Gastrocnemius medialis (tissue), 4 donors: Measurements from ENCODE around the gene KLHDC10.

Experiments used
- POLR2A ChIP-seq, 2 donors: fragments of 450-650 bp; IDR thresholded peaks; one replicate each; pipeline ENCODE4 v1.6.1; 2017; ENCODE audit warnings: antibody characterized with exemption in 2 of 2, mild to moderate bottlenecking in 2 of 2, moderate library complexity in 2 of 2
- TF ChIP-seq, protein P1 (sequence below), 5 experiments: fragments of 450-650 bp in 3 of 5; fragments of 200-600 bp in 2 of 5; sonication (generic) in 2 of 5; IDR thresholded peaks in 4 of 5; conservative IDR thresholded peaks in 1 of 5; 1 replicate in 4 of 5; 2 replicates in 1 of 5; pipeline ENCODE4 v1.5.1; 2016 to 2019; ENCODE audit warnings: antibody characterized with exemption in 5 of 5, mild to moderate bottlenecking in 3 of 5, moderate library complexity in 3 of 5

DNA sequence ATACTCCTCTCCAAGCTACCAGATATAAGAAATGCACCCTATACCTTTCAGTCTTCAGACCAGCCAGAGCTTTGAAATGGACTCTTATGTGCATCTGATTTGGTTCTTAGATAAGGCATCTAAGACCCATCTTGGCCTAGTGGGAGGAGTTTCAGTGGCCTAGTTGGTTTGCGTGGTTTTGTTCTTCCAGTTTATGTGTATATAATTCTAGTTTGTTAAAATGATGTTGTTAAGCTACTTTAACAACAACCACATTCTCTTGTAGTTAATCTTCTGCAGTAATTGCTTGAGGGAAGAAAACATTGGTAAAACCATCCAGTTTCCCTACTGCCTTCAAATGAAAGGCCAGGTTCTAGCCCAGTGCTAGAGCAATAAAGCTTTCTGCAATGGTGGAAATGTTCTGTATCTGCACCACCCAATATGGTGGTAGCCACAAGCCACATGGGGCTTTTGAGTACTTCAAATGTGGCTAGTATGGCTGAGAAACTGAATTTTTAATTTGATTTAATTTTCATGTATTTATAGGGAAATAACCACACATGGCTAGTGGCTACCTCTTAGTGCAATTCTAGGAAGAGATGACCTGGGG, 66.3 kb downstream of the KLHDC10 start:
- TF ChIP-seq, protein P1, sequence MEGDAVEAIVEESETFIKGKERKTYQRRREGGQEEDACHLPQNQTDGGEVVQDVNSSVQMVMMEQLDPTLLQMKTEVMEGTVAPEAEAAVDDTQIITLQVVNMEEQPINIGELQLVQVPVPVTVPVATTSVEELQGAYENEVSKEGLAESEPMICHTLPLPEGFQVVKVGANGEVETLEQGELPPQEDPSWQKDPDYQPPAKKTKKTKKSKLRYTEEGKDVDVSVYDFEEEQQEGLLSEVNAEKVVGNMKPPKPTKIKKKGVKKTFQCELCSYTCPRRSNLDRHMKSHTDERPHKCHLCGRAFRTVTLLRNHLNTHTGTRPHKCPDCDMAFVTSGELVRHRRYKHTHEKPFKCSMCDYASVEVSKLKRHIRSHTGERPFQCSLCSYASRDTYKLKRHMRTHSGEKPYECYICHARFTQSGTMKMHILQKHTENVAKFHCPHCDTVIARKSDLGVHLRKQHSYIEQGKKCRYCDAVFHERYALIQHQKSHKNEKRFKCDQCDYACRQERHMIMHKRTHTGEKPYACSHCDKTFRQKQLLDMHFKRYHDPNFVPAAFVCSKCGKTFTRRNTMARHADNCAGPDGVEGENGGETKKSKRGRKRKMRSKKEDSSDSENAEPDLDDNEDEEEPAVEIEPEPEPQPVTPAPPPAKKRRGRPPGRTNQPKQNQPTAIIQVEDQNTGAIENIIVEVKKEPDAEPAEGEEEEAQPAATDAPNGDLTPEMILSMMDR (IDR thresholded peaks at IDR 0.05 in 4 of 5, conservative IDR thresholded peaks at IDR 0.05 in 1 of 5): no peak
- TF ChIP-seq POLR2A (IDR thresholded peaks at IDR 0.05): no peak
